Head of caudate nucleus (tissue), 42 donors: ENCODE data around the gene ZNF564.
"Not testable (repeated sequence)": the region's sequence is repeated elsewhere in the genome, so short reads cannot be mapped to it uniquely, and the experiment has no call there.

Experiments used
- DNase-seq, 42 donors: peaks; one replicate each; pipeline versions ENCODE4 v3.0.0 to v3.0.0-alpha.2; 2020 to 2021; ENCODE audit warnings: mixed read lengths in 7 of 42
- intact Hi-C: fragments of 100-400 bp; cut with DNase I; formaldehyde crosslinking; loops from one replicate; pipeline ENCODE4 v1.15.0; 2022

Gene ZNF564

DNA sequence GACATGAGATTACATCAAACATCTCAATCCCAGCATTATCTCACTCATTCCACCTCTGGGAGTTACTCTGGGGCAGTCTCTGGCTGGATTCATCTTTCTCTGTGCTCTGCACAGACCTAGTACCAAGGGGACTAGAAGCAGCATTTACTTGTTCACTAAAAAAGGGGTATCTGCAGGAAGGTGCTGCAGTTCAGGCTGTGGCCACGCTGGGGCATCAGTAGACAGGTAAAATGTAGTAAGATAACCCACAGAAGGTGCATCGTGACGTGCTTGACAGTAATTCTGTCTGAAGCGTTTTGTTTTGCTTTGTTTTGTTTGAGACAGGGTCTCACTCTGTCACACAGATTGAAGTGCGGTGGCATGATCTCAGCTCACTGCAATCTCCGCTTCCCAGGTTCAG is 29.3 kb downstream of the ZNF564 start:
- intact Hi-C loops = no loop called here

DNA sequence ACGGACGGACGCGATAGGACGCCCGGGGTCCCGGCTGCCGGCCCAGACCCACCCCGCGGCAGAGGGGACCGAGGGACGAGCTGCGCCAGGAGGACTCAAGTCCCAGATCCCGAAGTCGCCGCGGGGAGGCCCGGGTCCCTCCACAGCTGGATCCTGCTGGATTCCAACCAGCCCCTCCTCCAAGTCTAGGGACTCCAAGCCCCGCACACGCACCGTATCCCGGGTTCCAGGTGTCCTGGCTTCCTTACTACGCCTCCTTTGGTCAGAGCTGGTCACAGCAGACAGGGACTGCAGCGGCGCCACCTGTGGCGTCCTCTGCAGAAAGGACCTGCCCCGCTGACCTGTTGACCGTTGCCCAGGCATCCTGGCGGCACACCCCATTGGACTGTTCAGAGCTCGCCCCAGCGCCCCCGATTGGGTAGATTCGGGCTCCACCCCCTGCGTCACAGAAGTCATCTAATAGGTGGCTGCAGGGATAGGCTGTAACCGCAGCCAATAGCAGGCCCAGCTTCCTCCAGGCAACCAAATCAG is 37.7 kb downstream of the ZNF564 start:
- DNase-seq = peak; percentile 47 to 92 (median 82)
- intact Hi-C loops = no loop called here

More for the DNA sequence above, 29.3 kb downstream of the ZNF564 start:
- DNase-seq = peak in 1 of 42 donors; percentile 22

- DNase-seq = no peak
- intact Hi-C loops = loop anchor here (5.0 kb wide), 1 partner anchor 55 kb away; the partner anchor contains the start of gene ZNF564
Observed at GRCh38 chr19:12497032-12497431, 54.2 kb downstream of the ZNF564 start.

GRCh38 chr19:12496480-12496879 is 54.8 kb downstream of the ZNF564 start:
- intact Hi-C loops = loop anchor here (5.0 kb wide), 1 partner anchor 56 kb away; the partner anchor contains the start of gene ZNF564
- no peak for DNase-seq

DNA sequence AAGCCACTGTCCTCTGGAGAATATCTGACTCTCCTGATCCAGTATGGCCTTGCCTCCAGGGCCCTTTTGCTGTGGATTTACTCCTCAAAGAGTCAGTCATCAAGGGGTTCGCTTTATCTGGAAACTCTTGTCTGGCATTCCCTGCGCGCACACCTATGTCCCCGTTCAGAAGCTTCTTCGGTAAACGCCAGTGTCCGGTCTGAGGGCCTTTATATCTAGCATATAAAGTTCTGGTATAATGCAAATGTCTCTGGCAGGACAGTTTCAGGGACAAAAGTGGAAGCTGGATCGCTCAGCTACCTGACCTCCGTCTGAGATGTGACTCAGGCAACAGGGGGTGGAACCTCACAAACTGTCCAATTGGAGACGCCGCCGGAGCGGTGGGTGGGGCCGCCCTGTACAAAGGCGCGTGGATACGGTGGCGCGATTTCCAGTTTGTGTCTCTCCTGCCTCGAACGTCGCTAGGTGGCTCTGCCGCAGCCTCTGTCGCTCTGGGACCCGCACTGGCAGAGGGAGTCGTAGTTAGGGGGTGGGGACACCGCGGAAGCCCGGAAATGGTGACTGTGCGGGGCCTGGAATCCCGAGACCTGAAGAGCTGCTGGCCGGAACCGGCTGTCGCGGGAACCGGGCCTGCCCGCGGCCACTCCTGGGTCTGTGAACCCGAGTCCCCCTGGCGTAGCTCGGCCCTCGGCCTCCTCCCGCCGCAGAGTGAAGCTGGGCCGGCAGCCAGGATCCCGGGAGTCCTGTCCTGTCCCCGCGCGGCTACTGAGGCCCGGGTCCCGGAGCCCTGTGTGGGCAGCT is 56.1 kb downstream of the ZNF564 start:
- intact Hi-C loops = loop anchor here (5.0 kb wide), 1 partner anchor 57 kb away; the partner anchor contains the start of gene ZNF564
- peak; percentile 94 to 99 (median 97) for DNase-seq

DNA sequence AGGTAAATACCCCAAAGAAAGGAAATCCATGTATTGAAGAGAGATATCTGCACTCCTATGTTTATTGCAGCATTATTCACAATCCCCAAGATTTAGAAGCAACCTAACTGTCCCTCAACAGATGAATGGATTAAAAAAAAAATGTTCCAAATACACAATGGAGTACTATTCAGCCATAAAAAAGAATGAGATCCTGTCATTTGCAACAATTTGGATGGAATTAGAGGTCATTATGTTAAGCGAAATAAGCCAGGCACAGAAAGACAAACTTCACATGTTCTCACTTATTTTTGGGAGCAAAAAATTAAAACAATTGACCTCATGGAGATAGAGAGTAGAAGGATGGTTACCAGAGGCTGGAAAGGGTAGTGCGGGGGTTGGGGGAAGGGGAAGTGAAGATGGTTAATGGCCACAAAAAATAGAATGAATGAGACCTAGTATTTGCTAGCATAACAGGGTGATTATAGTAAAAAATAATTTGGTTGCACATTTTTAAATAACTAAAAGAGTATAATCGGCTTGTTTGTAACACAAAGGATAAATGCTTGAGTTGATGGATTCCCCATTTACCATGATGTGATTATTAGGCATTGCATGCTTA is 56.9 kb downstream of the ZNF564 start:
- intact Hi-C loops = no loop called here
- no peak for DNase-seq

- not testable (repeated sequence) for DNase-seq
Observed at GRCh38 chr19:12486265-12486783, 65.0 kb downstream of the ZNF564 start.

DNA sequence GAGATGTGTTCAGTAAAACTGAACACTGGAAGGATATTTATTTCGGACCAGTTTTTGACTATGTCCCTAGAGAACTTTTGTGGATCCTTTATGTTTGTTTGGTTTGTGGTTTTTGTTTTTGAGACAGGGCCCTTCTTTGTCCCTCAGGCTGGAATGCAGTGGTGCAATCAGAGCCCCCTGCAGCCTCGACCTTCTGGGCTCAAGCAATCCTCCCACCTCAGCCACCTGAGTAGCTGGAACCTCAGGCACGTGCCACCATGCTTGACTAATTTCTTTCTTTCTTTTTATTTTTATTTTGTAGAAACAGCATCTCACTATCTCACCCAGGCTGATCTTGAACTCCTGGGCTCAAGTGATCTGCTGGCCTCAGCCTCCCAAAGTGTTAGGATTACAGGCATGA is 65.7 kb downstream of the ZNF564 start:
- intact Hi-C loops = no loop called here
- DNase-seq = no peak

More at GRCh38 chr19:12486265-12486783, 65.0 kb downstream of the ZNF564 start:
- intact Hi-C loops = not testable (repeated sequence)

- intact Hi-C loops = no loop called here
- DNase-seq = no peak
Observed at GRCh38 chr19:12485052-12485416, 66.2 kb downstream of the ZNF564 start.

- DNase-seq = peak; percentile 85 to 98 (median 94)
- intact Hi-C loops = no loop called here
Observed at GRCh38 chr19:12484371-12485051, 66.8 kb downstream of the ZNF564 start, which contains the start of gene ZNF709. Gene ZNF709, minus strand, starts transcription at chr19:12484816. Its CDS starts 159 bp downstream, at chr19:12484657.

GRCh38 chr19:12484011-12484370 is 67.3 kb downstream of the ZNF564 start:
- DNase-seq = peak in 1 of 42 donors; percentile 6
- intact Hi-C loops = no loop called here

GRCh38 chr19:12482509-12482886 is 68.8 kb downstream of the ZNF564 start:
- intact Hi-C loops = no loop called here
- no peak for DNase-seq

DNA sequence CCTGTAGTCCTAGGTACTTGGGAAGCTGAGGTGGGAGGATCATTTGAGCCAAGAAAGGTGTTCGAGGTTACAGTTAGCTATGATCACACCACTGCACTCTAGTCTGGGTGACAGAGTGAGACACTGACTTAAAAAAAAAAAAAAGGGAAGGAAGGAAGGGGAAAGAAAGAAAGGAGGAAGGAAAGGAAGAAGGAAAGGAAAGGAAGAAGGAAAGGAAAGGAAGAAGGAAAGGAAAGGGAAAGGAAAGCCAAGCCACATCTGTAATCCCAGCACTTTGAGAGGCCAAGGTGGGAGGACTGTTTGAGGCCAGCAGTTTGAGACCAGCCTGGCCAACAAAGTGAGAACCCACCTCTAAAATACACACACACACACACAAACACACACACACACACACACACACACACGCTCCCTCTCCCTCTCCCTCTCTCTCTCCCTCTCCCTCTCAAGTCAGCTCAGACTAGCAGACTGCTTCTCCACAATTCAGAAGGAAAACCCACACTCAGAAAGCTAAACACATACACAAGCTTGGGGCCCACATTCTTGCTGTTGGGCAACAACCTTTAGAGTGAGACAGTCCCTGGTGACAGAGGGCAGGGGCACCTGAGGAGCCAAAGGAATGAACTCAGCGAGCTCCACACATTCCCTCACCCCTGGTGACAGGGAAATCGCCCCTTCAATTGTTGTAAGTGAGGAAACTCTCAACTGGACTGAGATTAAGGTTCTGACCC is 69.3 kb downstream of the ZNF564 start:
- no peak for DNase-seq
- intact Hi-C loops = no loop called here

- no peak for DNase-seq
Observed at GRCh38 chr19:12478234-12478941, 72.9 kb downstream of the ZNF564 start.

More at GRCh38 chr19:12478234-12478941, 72.9 kb downstream of the ZNF564 start:
- intact Hi-C loops = no loop called here
